HepG2 (cell line): Measurements from ENCODE around the gene PRKCZ.

Experiments used
- ATF4 ChIP-seq, 2 experiments: fragments of 450-650 bp in 1 of 2; sonication (generic) in 1 of 2; formaldehyde crosslinking; IDR thresholded peaks; 2 replicates each; pipeline versions ENCODE4 v1.5.0 to v1.8.0; 2020 to 2022; ENCODE audit warnings: mild to moderate bottlenecking in 1 of 2, missing genetic modification reagents in 1 of 2
- CBFB ChIP-seq: sonication (generic); formaldehyde crosslinking; IDR thresholded peaks from 2 replicates; pipeline ENCODE4 v1.4.0; 2020; ENCODE audit warnings: missing genetic modification reagents
- CBX2 ChIP-seq, 2 experiments: fragments of 200-600 bp in 1 of 2; sonication (generic); formaldehyde crosslinking in 1 of 2; IDR thresholded peaks; 2 replicates each; pipeline versions ENCODE4 v1.7.0 to v1.8.1; 2018 to 2022; ENCODE audit warnings: low read depth in 2 of 2, low read length in 1 of 2, mild to moderate bottlenecking in 1 of 2, missing genetic modification reagents in 1 of 2
- CTCF ChIP-seq: sonication (generic); formaldehyde crosslinking; IDR thresholded peaks from 2 replicates; pipeline ENCODE4 v1.5.0; 2020; ENCODE audit warnings: mild to moderate bottlenecking, missing genetic modification reagents, moderate library complexity
- ELF3 ChIP-seq: IDR thresholded peaks from 2 replicates; pipeline ENCODE4 v1.6.1; 2016; ENCODE audit warnings: missing genetic modification reagents, missing compliant biosample characterization
- NR2F2 ChIP-seq: IDR thresholded peaks from 2 replicates; pipeline ENCODE4 v1.6.1; 2012; ENCODE audit warnings: low read depth, inconsistent platforms, borderline replicate concordance
- POLR2AphosphoS5 ChIP-seq: IDR thresholded peaks from 2 replicates; pipeline ENCODE4 v1.6.1; 2012; ENCODE audit warnings: low read depth, low read length
- TF ChIP-seq, protein P1 (sequence below): sonication (generic); formaldehyde crosslinking; IDR thresholded peaks from 2 replicates; pipeline ENCODE4 v1.4.0; 2020; ENCODE audit warnings: missing genetic modification reagents, mild to moderate bottlenecking, borderline replicate concordance
- TF ChIP-seq, protein P2 (sequence below): sonication (generic); formaldehyde crosslinking; IDR thresholded peaks from 2 replicates; pipeline ENCODE4 v1.8.1; 2022; ENCODE audit warnings: mild to moderate bottlenecking, missing genetic modification reagents

DNA sequence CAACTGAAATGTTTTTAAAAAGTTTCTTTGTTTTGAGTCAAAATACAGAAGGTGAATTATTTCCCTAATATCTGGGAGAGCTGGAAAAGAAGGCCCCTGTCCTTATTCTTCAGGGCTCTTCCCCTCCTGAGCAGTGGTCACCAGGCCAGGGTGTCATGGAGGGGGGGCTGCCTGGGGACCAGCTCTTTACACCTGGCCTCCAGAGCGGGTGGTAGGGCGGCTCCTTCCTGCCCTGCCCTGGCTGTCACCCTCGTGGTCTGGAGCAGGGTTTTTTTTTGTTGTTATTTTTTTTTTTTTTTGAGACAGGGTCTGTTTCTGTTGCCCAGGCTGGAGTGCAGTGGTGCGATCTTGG, 184.5 kb downstream of the PRKCZ start:
- no peak for TF ChIP-seq NR2F2
- TF ChIP-seq ATF4 (CRISPR knock-in tag; IDR thresholded peaks at IDR 0.05) = no peak
- TF ChIP-seq POLR2AphosphoS5 = no peak
- TF ChIP-seq, protein P1, sequence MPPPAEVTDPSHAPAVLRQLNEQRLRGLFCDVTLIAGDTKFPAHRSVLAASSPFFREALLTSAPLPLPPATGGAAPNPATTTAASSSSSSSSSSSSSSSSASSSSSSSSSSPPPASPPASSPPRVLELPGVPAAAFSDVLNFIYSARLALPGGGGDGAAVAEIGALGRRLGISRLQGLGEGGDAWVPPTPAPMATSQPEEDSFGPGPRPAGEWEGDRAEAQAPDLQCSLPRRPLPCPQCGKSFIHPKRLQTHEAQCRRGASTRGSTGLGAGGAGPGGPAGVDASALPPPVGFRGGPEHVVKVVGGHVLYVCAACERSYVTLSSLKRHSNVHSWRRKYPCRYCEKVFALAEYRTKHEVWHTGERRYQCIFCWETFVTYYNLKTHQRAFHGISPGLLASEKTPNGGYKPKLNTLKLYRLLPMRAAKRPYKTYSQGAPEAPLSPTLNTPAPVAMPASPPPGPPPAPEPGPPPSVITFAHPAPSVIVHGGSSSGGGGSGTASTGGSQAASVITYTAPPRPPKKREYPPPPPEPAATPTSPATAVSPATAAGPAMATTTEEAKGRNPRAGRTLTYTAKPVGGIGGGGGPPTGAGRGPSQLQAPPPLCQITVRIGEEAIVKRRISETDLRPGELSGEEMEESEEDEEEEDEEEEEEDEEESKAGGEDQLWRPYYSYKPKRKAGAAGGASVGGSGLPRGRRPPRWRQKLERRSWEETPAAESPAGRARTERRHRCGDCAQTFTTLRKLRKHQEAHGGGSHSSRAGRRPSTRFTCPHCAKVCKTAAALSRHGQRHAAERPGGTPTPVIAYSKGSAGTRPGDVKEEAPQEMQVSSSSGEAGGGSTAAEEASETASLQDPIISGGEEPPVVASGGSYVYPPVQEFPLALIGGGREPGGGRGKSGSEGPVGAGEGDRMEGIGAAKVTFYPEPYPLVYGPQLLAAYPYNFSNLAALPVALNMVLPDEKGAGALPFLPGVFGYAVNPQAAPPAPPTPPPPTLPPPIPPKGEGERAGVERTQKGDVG (CRISPR knock-in tag) = no peak
- TF ChIP-seq CBX2 (IDR thresholded peaks at IDR 0.05; ENCODE audit: low read depth, low read length) = no peak
- TF ChIP-seq CBX2 (CRISPR knock-in tag; IDR thresholded peaks at IDR 0.05; ENCODE audit: low read depth) = no peak
- TF ChIP-seq, protein P2, sequence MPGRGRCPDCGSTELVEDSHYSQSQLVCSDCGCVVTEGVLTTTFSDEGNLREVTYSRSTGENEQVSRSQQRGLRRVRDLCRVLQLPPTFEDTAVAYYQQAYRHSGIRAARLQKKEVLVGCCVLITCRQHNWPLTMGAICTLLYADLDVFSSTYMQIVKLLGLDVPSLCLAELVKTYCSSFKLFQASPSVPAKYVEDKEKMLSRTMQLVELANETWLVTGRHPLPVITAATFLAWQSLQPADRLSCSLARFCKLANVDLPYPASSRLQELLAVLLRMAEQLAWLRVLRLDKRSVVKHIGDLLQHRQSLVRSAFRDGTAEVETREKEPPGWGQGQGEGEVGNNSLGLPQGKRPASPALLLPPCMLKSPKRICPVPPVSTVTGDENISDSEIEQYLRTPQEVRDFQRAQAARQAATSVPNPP (CRISPR knock-in tag) = no peak
- no peak for TF ChIP-seq CTCF (CRISPR knock-in tag)
- TF ChIP-seq ELF3 (CRISPR knock-in tag) = no peak
- no peak for TF ChIP-seq CBFB
